Activated CD4-positive, alpha-beta T cell treated with anti-CD3 and anti-CD28 coated beads, Interleukin-2, Interleukin-6, amounts not matched to agents 100 ng/mL and 50 ng/mL, durations not matched to agents 16 hours and 8 hours (primary cell): ENCODE data around the gene POLD2.

Experiments used
- DNase-seq: peaks from one replicate; pipeline ENCODE4 v3.0.0-alpha.2; 2020

POLD2 gene

GRCh38 chr7:44152971-44153947 lies 29.9 kb upstream of the POLD2 start:
- no peak for DNase-seq

GRCh38 chr7:44151956-44152355 lies 28.6 kb upstream of the POLD2 start:
- no peak for DNase-seq

GRCh38 chr7:44150966-44151941 lies 27.9 kb upstream of the POLD2 start:
- DNase-seq: no peak

- no peak for DNase-seq
Measured at GRCh38 chr7:44150466-44150832, 27.1 kb upstream of the POLD2 start.

GRCh38 chr7:44149571-44150465 lies 26.5 kb upstream of the POLD2 start:
- no peak for DNase-seq

- no peak for DNase-seq
Measured at GRCh38 chr7:44148961-44149536, 25.7 kb upstream of the POLD2 start.

- DNase-seq: no peak
Measured at GRCh38 chr7:44148166-44148565, 24.8 kb upstream of the POLD2 start.

GRCh38 chr7:44147026-44147991 lies 24.0 kb upstream of the POLD2 start:
- no peak for DNase-seq

- peak; percentile 79 for DNase-seq
Measured at GRCh38 chr7:44145969-44146911, 22.9 kb upstream of the POLD2 start.

- peak; percentile 41 for DNase-seq
Measured at GRCh38 chr7:44145479-44145968, 22.2 kb upstream of the POLD2 start.

GRCh38 chr7:44144968-44145478 lies 21.7 kb upstream of the POLD2 start:
- no peak for DNase-seq

GRCh38 chr7:44144426-44144967 lies 21.1 kb upstream of the POLD2 start:
- DNase-seq: no peak

GRCh38 chr7:44143646-44144250 lies 20.4 kb upstream of the POLD2 start:
- DNase-seq: no peak

GRCh38 chr7:44142028-44142427 lies 18.7 kb upstream of the POLD2 start:
- no peak for DNase-seq

GRCh38 chr7:44141221-44141850 lies 18.0 kb upstream of the POLD2 start, which contains the start of gene MYL7:
Gene MYL7, minus strand, starts transcription at chr7:44141332. Its CDS starts 27 bp downstream, at chr7:44141305.
- no peak for DNase-seq

- no peak for DNase-seq
Measured at GRCh38 chr7:44140341-44140740, 17.0 kb upstream of the POLD2 start.

GRCh38 chr7:44139311-44140010 lies 16.1 kb upstream of the POLD2 start:
- no peak for DNase-seq
